ENCODE results near the gene KCTD19.
A peak's percentile ranks its signal among the peaks of the same experiment; 100 is the strongest.

The KCTD19 gene

GRCh38 chr16:67339453-67339852 lies 12.9 kb upstream of the KCTD19 start:
- TF ChIP-seq YY1 (IDR thresholded peaks at IDR 0.05; ENCODE audit: low read depth) (no peak), NFIC (IDR thresholded peaks at IDR 0.05) (no peak), RAD21 (IDR thresholded peaks at IDR 0.05; ENCODE audit: low read depth) (peak; percentile 59), EP300 (IDR thresholded peaks at IDR 0.05; ENCODE audit: borderline replicate concordance) (no peak), CEBPB (IDR thresholded peaks at IDR 0.05) (no peak), TAF1 (IDR thresholded peaks at IDR 0.05; ENCODE audit: low read depth) (no peak)

- no peak for TF ChIP-seq USF1 (IDR thresholded peaks at IDR 0.05)
- no peak for TF ChIP-seq TCF12 (IDR thresholded peaks at IDR 0.05; ENCODE audit: low read depth)
- TF ChIP-seq NFIC (IDR thresholded peaks at IDR 0.05): no peak
- TF ChIP-seq, protein P1, sequence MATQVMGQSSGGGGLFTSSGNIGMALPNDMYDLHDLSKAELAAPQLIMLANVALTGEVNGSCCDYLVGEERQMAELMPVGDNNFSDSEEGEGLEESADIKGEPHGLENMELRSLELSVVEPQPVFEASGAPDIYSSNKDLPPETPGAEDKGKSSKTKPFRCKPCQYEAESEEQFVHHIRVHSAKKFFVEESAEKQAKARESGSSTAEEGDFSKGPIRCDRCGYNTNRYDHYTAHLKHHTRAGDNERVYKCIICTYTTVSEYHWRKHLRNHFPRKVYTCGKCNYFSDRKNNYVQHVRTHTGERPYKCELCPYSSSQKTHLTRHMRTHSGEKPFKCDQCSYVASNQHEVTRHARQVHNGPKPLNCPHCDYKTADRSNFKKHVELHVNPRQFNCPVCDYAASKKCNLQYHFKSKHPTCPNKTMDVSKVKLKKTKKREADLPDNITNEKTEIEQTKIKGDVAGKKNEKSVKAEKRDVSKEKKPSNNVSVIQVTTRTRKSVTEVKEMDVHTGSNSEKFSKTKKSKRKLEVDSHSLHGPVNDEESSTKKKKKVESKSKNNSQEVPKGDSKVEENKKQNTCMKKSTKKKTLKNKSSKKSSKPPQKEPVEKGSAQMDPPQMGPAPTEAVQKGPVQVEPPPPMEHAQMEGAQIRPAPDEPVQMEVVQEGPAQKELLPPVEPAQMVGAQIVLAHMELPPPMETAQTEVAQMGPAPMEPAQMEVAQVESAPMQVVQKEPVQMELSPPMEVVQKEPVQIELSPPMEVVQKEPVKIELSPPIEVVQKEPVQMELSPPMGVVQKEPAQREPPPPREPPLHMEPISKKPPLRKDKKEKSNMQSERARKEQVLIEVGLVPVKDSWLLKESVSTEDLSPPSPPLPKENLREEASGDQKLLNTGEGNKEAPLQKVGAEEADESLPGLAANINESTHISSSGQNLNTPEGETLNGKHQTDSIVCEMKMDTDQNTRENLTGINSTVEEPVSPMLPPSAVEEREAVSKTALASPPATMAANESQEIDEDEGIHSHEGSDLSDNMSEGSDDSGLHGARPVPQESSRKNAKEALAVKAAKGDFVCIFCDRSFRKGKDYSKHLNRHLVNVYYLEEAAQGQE (IDR thresholded peaks at IDR 0.05; ENCODE audit: low read depth): no peak
- TF ChIP-seq, protein P2, sequence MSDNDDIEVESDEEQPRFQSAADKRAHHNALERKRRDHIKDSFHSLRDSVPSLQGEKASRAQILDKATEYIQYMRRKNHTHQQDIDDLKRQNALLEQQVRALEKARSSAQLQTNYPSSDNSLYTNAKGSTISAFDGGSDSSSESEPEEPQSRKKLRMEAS (IDR thresholded peaks at IDR 0.05): no peak
- TF ChIP-seq ZBTB7A (IDR thresholded peaks at IDR 0.05; ENCODE audit: low read depth): no peak
- TF ChIP-seq CEBPB (IDR thresholded peaks at IDR 0.05): no peak
- TF ChIP-seq CREB1 (IDR thresholded peaks at IDR 0.05; ENCODE audit: low read depth): no peak
- no peak for TF ChIP-seq EGR1 (IDR thresholded peaks at IDR 0.05)
- TF ChIP-seq TEAD4 (IDR thresholded peaks at IDR 0.05): no peak
- no peak for TF ChIP-seq FOXM1 (IDR thresholded peaks at IDR 0.05; ENCODE audit: borderline replicate concordance, low read depth)
- TF ChIP-seq RAD21 (IDR thresholded peaks at IDR 0.05; ENCODE audit: low read depth): no peak
- no peak for TF ChIP-seq YY1 (IDR thresholded peaks at IDR 0.05; ENCODE audit: low read depth)
- TF ChIP-seq TAF1 (IDR thresholded peaks at IDR 0.05; ENCODE audit: low read depth): no peak
- no peak for TF ChIP-seq EP300 (IDR thresholded peaks at IDR 0.05; ENCODE audit: borderline replicate concordance)
These were observed 10.1 kb upstream of the KCTD19 start for GRCh38 chr16:67336648-67337047.

DNA sequence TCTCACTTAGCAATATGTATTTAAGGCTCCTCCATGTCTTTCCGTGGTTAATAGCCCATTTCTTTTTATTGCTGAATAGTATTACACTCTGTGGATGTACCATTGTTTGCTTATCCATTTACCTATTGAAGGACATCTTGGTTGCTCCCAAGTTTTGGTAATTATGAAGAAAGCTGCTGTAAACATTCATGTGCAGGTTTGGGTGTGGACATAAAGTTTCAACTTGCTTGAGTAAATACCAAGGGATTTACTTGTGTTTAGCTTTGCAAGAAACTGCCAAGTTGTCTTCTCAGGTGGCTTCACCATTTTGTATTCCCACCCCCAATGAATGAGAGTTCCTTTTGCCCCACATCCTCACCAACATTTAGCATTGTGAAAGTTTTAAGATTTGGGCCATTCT lies 9.6 kb upstream of the KCTD19 start:
- no peak for TF ChIP-seq RAD21 (IDR thresholded peaks at IDR 0.05; ENCODE audit: low read depth)
- TF ChIP-seq, protein P1 (IDR thresholded peaks at IDR 0.05; ENCODE audit: low read depth): no peak
- no peak for TF ChIP-seq USF1 (IDR thresholded peaks at IDR 0.05)

DNA sequence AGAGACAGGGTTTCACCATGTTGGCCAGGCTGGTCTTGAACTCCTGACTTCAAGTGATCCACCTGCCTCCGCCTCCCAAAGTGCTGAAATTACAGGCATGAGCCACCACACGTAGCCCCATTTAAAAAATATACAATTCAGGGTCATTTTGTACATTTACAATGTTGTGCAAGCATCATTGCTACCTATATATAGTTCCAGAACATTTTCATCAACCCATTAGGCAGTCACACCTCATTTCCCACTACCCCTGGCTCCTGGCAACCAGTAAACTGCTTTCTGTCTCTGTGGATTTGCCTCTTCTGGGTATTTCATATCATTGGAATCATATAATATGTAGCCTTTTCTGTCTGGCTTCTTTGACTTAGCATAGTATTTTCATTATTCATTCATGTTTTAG lies 6.8 kb upstream of the KCTD19 start:
- no peak for TF ChIP-seq TCF12 (IDR thresholded peaks at IDR 0.05; ENCODE audit: low read depth)
- no peak for TF ChIP-seq USF1 (IDR thresholded peaks at IDR 0.05)
- TF ChIP-seq FOXM1 (IDR thresholded peaks at IDR 0.05; ENCODE audit: borderline replicate concordance, low read depth): no peak
- no peak for TF ChIP-seq EP300 (IDR thresholded peaks at IDR 0.05; ENCODE audit: borderline replicate concordance)
- TF ChIP-seq TAF1 (IDR thresholded peaks at IDR 0.05; ENCODE audit: low read depth): no peak
- no peak for TF ChIP-seq TEAD4 (IDR thresholded peaks at IDR 0.05)

DNA sequence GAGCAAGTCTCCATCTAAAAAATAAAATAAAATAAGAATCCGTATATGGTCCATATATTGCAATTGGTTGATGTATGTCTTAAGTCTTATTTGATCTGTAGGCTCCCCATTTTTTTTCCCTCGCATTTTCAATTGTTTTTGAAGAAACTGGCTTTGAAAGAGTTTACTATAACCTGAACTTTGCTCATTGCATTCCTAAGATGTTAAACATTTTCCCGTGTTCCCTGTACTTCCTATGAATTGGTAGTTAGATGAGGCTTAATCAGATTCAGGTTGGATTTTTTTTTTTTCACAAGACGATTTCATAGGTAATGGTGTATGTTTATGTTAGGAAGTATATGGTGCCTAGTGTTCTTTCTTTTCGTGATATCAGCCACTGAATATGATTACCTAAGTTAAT lies 3.4 kb upstream of the KCTD19 start:
- TF ChIP-seq NFIC (IDR thresholded peaks at IDR 0.05) (no peak), RAD21 (IDR thresholded peaks at IDR 0.05; ENCODE audit: low read depth) (no peak), EGR1 (IDR thresholded peaks at IDR 0.05) (no peak), FOXM1 (IDR thresholded peaks at IDR 0.05; ENCODE audit: borderline replicate concordance, low read depth) (no peak), ZBTB7A (IDR thresholded peaks at IDR 0.05; ENCODE audit: low read depth) (no peak), TCF12 (IDR thresholded peaks at IDR 0.05; ENCODE audit: low read depth) (no peak), YY1 (IDR thresholded peaks at IDR 0.05; ENCODE audit: low read depth) (no peak), EP300 (IDR thresholded peaks at IDR 0.05; ENCODE audit: borderline replicate concordance) (no peak), CEBPB (IDR thresholded peaks at IDR 0.05) (no peak), USF1 (IDR thresholded peaks at IDR 0.05) (no peak), TEAD4 (IDR thresholded peaks at IDR 0.05) (no peak), TAF1 (IDR thresholded peaks at IDR 0.05; ENCODE audit: low read depth) (no peak), CREB1 (IDR thresholded peaks at IDR 0.05; ENCODE audit: low read depth) (no peak)
- TF ChIP-seq, protein P1 (IDR thresholded peaks at IDR 0.05; ENCODE audit: low read depth): no peak
- TF ChIP-seq, protein P2 (IDR thresholded peaks at IDR 0.05): no peak

Measured in Ishikawa (cell line).